ENCODE measurements around the gene SUN2. TPM values are rescaled to one million over a fixed set of nuclear protein-coding genes. Genes with fewer than 3 reads are reported as not detected.

SUN2 gene
- 93.1 and 145 TPM in 2 replicates for total RNA-seq

GRCh38 chr22:38755911-38756532, at the start of gene SUN2:
Gene SUN2 (minus strand): TSS chr22:38755998. CDS start chr22:38752628, 3,370 bp downstream.

GRCh38 chr22:38793721-38794466, 38.1 kb upstream of the SUN2 start, which contains the start of gene DNAL4:
Gene DNAL4 (minus strand): TSS chr22:38794143. CDS start chr22:38782731, 11,412 bp downstream.

GRCh38 chr22:38705235-38706100, 50.3 kb downstream of the SUN2 start, which contains the start of gene GTPBP1:
Gene GTPBP1 (plus strand): TSS chr22:38705944. CDS start chr22:38705956, 12 bp downstream.

GRCh38 chr22:38700789-38701628, 54.8 kb downstream of the SUN2 start, which contains the start of gene JOSD1:
Gene JOSD1 (minus strand): TSS chr22:38700943. CDS start chr22:38699987, 956 bp downstream.

Other genes with a start within 250 kb of the SUN2 start
- 412 and 413 TPM in 2 replicates for gene DDX17, start 249.7 kb downstream of the SUN2 start, total RNA-seq
- gene DMC1, start 185.8 kb downstream of the SUN2 start, total RNA-seq = 6.5 and 7.2 TPM in 2 replicates
- 1.3 and 2.4 TPM in 2 replicates for gene FAM227A, start 99.6 kb downstream of the SUN2 start, total RNA-seq
- 17.5 and 21.0 TPM in 2 replicates for gene CBY1, start 99.4 kb downstream of the SUN2 start, total RNA-seq
- gene TOMM22, start 74.0 kb downstream of the SUN2 start, total RNA-seq = 78.7 and 90.2 TPM in 2 replicates
- 66.7 and 68.0 TPM in 2 replicates for gene JOSD1, start 55.1 kb downstream of the SUN2 start, total RNA-seq
- 33.7 and 41.6 TPM in 2 replicates for gene GTPBP1, start 50.1 kb downstream of the SUN2 start, total RNA-seq
- gene DNAL4, start 38.1 kb upstream of the SUN2 start, total RNA-seq = 13.1 and 19.4 TPM in 2 replicates
- gene NPTXR, start 88.0 kb upstream of the SUN2 start, total RNA-seq = 2.0 and 4.6 TPM in 2 replicates
- gene CBX6, start 116.2 kb upstream of the SUN2 start, total RNA-seq = 44.0 and 50.2 TPM in 2 replicates
- gene APOBEC3A, start 201.6 kb upstream of the SUN2 start, total RNA-seq = not detected in 2 replicates
- gene APOBEC3B, start 226.3 kb upstream of the SUN2 start, total RNA-seq = 2.4 and 7.5 TPM in 2 replicates